SK-N-SH treated with all-trans-retinoic acid at 6 μM for 48 hours (cell line): Measurements from ENCODE around the gene METTL8.

Experiments used
- ARNTL ChIP-seq: fragments of 450-650 bp; formaldehyde crosslinking; IDR thresholded peaks from 2 replicates; pipeline ENCODE4 v1.5.0; 2020; ENCODE audit warnings: low read depth, mild to moderate bottlenecking, moderate library complexity, borderline replicate concordance
- CREB5 ChIP-seq: fragments of 250-450 bp; sonication (Bioruptor Pico); IDR thresholded peaks from 2 replicates; pipeline ENCODE4 v1.5.1; 2020; ENCODE audit warnings: low read depth, mild to moderate bottlenecking, moderate library complexity
- CSRNP3 ChIP-seq: fragments of 250-450 bp; sonication (Bioruptor Pico); IDR thresholded peaks from 2 replicates; pipeline ENCODE4 v1.5.1; 2021; ENCODE audit warnings: mild to moderate bottlenecking, moderate library complexity
- GLIS3 ChIP-seq: fragments of 250-450 bp; sonication (Bioruptor Pico); IDR thresholded peaks from 2 replicates; pipeline ENCODE4 v1.5.0; 2020; ENCODE audit warnings: mild to moderate bottlenecking, moderate library complexity

- TF ChIP-seq CREB5 (CRISPR knock-in tag) (no peak), CSRNP3 (CRISPR knock-in tag) (no peak), GLIS3 (CRISPR knock-in tag) (no peak), ARNTL (CRISPR knock-in tag) (no peak)
Measured at GRCh38 chr2:171436307-171436706, 2.5 kb upstream of the METTL8 start.
